ENCODE measurements around the gene GALNT1. TPM values are rescaled to one million over a fixed set of nuclear protein-coding genes. Genes with fewer than 3 reads are reported as not detected.

The GALNT1 gene
- total and polyA plus RNA-seq, 10 of the 15 experiments (the other 5 are each of a cell fraction or from before 2014, with no cell fraction given), result 8.0 to 53.7 (median 29.9) TPM

- Histone ChIP-seq H3K27ac (ENCODE audit: control insufficient read depth, insufficient read depth) (no peak overlapping the region), H2AFZ (ENCODE audit: control insufficient read depth, low read depth, low read length) (no peak overlapping the region), H3K4me1 (ENCODE audit: control insufficient read depth, insufficient read depth, low read length) (no peaks in the 10 kb centered on the region), H3K79me2 (ENCODE audit: control insufficient read depth, insufficient read depth, low read length) (no peaks in the 10 kb centered on the region), H4K20me1 (ENCODE audit: control insufficient read depth, insufficient read depth) (no peaks in the 10 kb centered on the region), H3K4me3 (no peak overlapping the region), H3K9me3 (replicated peaks; ENCODE audit: control insufficient read depth, insufficient read depth, low read length) (no peaks in the 10 kb centered on the region), H3K27me3 (replicated peaks in 1 of 2; ENCODE audit: control insufficient read depth in 2 of 2, insufficient read depth in 2 of 2, low read length in 1 of 2) (no peaks in the 10 kb centered on the region; a peak in 1 of 4 replicates), H3K9ac (ENCODE audit: control insufficient read depth, insufficient read depth, low read length) (no peak overlapping the region), H3K4me2 (ENCODE audit: control insufficient read depth, insufficient read depth) (no peak overlapping the region), H3K36me3 (ENCODE audit: control insufficient read depth in 2 of 2, insufficient read depth in 2 of 2, low read length in 1 of 2) (no peaks in the 10 kb centered on the region)
- CTCF ChIA-PET, result no interaction called here
- no peak for TF ChIP-seq MEF2A (IDR thresholded peaks at IDR 0.05; ENCODE audit: insufficient read depth, low read depth, low read length)
- POLR2A ChIA-PET, result no interaction called here
- intact Hi-C loops (cut with micrococcal nuclease; ENCODE audit: unreplicated experiment), result no loop called here
- SMC1A ChIA-PET (ENCODE audit: uncharacterized antibody, unreplicated experiment), result interaction anchor here (0.6 kb wide), 1 partner anchor 564 kb away, joined by 3 read pairs; no protein-coding TSS in a partner anchor
- RAD21 ChIA-PET (ENCODE audit: unreplicated experiment), result no interaction called here
- ATAC-seq, result no peak
- no peak for DNase-seq (ENCODE audit: low read depth, low spot score)
- no peak for FAIRE-seq
- in situ Hi-C loops (cut with MboI), result no loop called here
- BruUV-seq (replicated peaks), result no TSS peak
These were observed 158.2 kb downstream of the GALNT1 start for GRCh38 chr18:35739778-35740177.

GRCh38 chr18:35740656-35741055 lies 159.1 kb downstream of the GALNT1 start:
- in situ Hi-C loops (cut with MboI) (no loop called here), intact Hi-C loops (cut with micrococcal nuclease; ENCODE audit: unreplicated experiment) (no loop called here)
- H2AFZ ChIP-seq (ENCODE audit: control insufficient read depth, low read depth, low read length), result no peak overlapping the region
- DNase-seq (ENCODE audit: low read depth, low spot score) (no peak), FAIRE-seq (no peak), ATAC-seq (no peak)
- H3K4me2 ChIP-seq (ENCODE audit: control insufficient read depth, insufficient read depth), result no peak overlapping the region
- no TSS peak for BruUV-seq (replicated peaks)
- H3K4me3 ChIP-seq, result no peak overlapping the region
- ChIA-PET SMC1A (ENCODE audit: uncharacterized antibody, unreplicated experiment) (interaction anchor here (1.0 to 1.2 kb wide), 3 partner anchors 8 to 53 kb away, joined by 3 read pairs; no protein-coding TSS in a partner anchor), RAD21 (ENCODE audit: unreplicated experiment) (no interaction called here), POLR2A (interaction anchor here (0.8 kb wide), 1 partner anchor 354 kb away, joined by 6 read pairs; no protein-coding TSS in a partner anchor), CTCF (no interaction called here)
- H4K20me1 ChIP-seq (ENCODE audit: control insufficient read depth, insufficient read depth), result no peaks in the 10 kb centered on the region
- H3K9ac ChIP-seq (ENCODE audit: control insufficient read depth, insufficient read depth, low read length), result no peak overlapping the region
- no peak for TF ChIP-seq EED (IDR thresholded peaks at IDR 0.05; ENCODE audit: low read depth)
- TF ChIP-seq SIN3A (IDR thresholded peaks at IDR 0.05; ENCODE audit: low read depth, low read length), result no peak
- no peak for TF ChIP-seq STAT3 (IDR thresholded peaks at IDR 0.05; ENCODE audit: low read depth, low read length)
- TF ChIP-seq MXI1 (IDR thresholded peaks at IDR 0.05; ENCODE audit: low read depth, low read length), result no peak
- TF ChIP-seq SPI1 (IDR thresholded peaks at IDR 0.05; ENCODE audit: borderline replicate concordance, insufficient read depth, low read depth, low read length), result no peak
- no peak for TF ChIP-seq ZNF384 (IDR thresholded peaks at IDR 0.05; ENCODE audit: borderline replicate concordance, low read depth, low read length)
- WGBS (ENCODE audit: insufficient coverage, insufficient replicate concordance, low lambda C conversion rate, missing lambda C conversion rate), result 84% methylated on average over 2 of the region's 2 CpGs
- H3K79me2 ChIP-seq (ENCODE audit: control insufficient read depth, insufficient read depth, low read length), result no peaks in the 10 kb centered on the region
- no peak overlapping the region for H3K27ac ChIP-seq (ENCODE audit: control insufficient read depth, insufficient read depth)
- H3K27me3 ChIP-seq (replicated peaks in 1 of 2; ENCODE audit: control insufficient read depth in 2 of 2, insufficient read depth in 2 of 2, low read length in 1 of 2), result no peaks in the 10 kb centered on the region
- no peaks in the 10 kb centered on the region for H3K36me3 ChIP-seq (ENCODE audit: control insufficient read depth in 2 of 2, insufficient read depth in 2 of 2, low read length in 1 of 2)
- no peaks in the 10 kb centered on the region for H3K4me1 ChIP-seq (ENCODE audit: control insufficient read depth, insufficient read depth, low read length)
- H3K9me3 ChIP-seq (replicated peaks; ENCODE audit: control insufficient read depth, insufficient read depth, low read length), result no peaks in the 10 kb centered on the region; the same call in 2 of the 3 replicates
